ENCODE data around the gene NTM. TPM values are rescaled to one million over a fixed set of nuclear protein-coding genes. Genes with fewer than 3 reads are reported as not detected.

The NTM gene
- total RNA-seq, 2 donors from 2014 or later: not detected

- ATAC-seq (ENCODE audit: insufficient number of reproducible peaks, low FRiP score, low read depth) (no peak), DNase-seq (ENCODE audit: low spot score) (no peak)
- TF ChIP-seq, protein P1, sequence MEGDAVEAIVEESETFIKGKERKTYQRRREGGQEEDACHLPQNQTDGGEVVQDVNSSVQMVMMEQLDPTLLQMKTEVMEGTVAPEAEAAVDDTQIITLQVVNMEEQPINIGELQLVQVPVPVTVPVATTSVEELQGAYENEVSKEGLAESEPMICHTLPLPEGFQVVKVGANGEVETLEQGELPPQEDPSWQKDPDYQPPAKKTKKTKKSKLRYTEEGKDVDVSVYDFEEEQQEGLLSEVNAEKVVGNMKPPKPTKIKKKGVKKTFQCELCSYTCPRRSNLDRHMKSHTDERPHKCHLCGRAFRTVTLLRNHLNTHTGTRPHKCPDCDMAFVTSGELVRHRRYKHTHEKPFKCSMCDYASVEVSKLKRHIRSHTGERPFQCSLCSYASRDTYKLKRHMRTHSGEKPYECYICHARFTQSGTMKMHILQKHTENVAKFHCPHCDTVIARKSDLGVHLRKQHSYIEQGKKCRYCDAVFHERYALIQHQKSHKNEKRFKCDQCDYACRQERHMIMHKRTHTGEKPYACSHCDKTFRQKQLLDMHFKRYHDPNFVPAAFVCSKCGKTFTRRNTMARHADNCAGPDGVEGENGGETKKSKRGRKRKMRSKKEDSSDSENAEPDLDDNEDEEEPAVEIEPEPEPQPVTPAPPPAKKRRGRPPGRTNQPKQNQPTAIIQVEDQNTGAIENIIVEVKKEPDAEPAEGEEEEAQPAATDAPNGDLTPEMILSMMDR (IDR thresholded peaks at IDR 0.05): no peak
- H3K27ac ChIP-seq: no peak overlapping the region
- H3K27me3 ChIP-seq (replicated peaks; ENCODE audit: insufficient read depth): no peaks in the 10 kb centered on the region
- H3K4me3 ChIP-seq: no peak overlapping the region
- H3K36me3 ChIP-seq: no peaks in the 10 kb centered on the region
- peaks cover 0 to 3% of the 10 kb centered on the region in 2 donors for H3K4me1 ChIP-seq (ENCODE audit: control insufficient read depth in 1 of 2, low read depth in 2 of 2)
- no peaks in the 10 kb centered on the region for H3K9me3 ChIP-seq
These were observed 979.7 kb downstream of the NTM start for GRCh38 chr11:132349811-132350733.

DNA sequence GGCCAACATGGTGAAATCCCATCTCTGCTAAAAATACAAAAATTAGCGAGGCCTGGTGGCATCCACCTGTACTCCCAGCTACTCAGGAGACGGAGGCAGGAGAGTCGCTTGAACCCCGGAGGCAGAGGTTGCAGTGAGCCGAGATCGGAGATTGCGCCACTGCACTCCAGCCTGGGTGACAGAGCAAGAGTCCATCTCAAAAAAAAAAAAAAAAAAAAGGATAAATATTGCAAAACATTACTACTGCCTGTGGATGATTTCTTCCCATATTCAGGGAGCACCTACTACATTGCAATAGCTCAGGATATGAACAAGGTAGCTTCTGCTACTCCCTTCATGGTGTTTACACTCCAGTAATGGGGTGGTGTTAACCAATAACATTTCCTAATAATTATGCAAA, 980.6 kb downstream of the NTM start:
- ATAC-seq (ENCODE audit: insufficient number of reproducible peaks, low FRiP score, low read depth) (no peak), DNase-seq (ENCODE audit: low spot score) (no peak)
- Histone ChIP-seq H3K9me3 (no peaks in the 10 kb centered on the region), H3K27ac (no peak overlapping the region), H3K36me3 (no peaks in the 10 kb centered on the region), H3K4me3 (no peak overlapping the region), H3K4me1 (ENCODE audit: control insufficient read depth in 1 of 2, low read depth in 2 of 2) (peaks cover 0 to 3% of the 10 kb centered on the region in 2 donors), H3K27me3 (replicated peaks; ENCODE audit: insufficient read depth) (no peaks in the 10 kb centered on the region)
- TF ChIP-seq, protein P1 (IDR thresholded peaks at IDR 0.05): no peak

GRCh38 chr11:132352497-132352896, 982.1 kb downstream of the NTM start:
- Histone ChIP-seq H3K27me3 (replicated peaks; ENCODE audit: insufficient read depth) (no peaks in the 10 kb centered on the region), H3K36me3 (no peaks in the 10 kb centered on the region), H3K4me1 (ENCODE audit: control insufficient read depth in 1 of 2, low read depth in 2 of 2) (peaks cover 0 to 3% of the 10 kb centered on the region in 2 donors), H3K9me3 (no peaks in the 10 kb centered on the region), H3K4me3 (no peak overlapping the region), H3K27ac (no peak overlapping the region)
- no peak for DNase-seq (ENCODE audit: low spot score)
- TF ChIP-seq, protein P1 (IDR thresholded peaks at IDR 0.05): no peak
- no peak for ATAC-seq (ENCODE audit: insufficient number of reproducible peaks, low FRiP score, low read depth)

DNA sequence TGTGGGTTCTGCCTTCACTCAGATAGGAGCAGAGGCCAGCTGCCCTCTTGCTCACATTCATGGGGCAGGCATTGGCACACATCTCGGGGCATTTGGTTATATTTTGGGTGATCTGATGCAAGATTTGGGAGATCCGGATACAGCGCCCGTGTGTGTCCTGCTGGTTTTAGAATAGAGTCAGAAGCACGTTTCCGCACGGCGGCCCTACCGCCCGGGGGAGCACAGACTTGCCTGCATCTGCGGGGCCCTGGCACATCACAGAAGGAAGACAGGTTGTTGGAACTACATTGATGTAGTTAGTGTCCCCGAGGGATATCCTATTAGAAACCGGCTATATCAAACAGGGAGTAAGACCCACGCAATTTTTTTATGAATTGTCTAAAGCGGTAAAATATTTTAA, 982.8 kb downstream of the NTM start:
- no peak overlapping the region for H3K4me3 ChIP-seq
- TF ChIP-seq, protein P1 (IDR thresholded peaks at IDR 0.05): no peak
- no peaks in the 10 kb centered on the region for H3K27me3 ChIP-seq (replicated peaks; ENCODE audit: insufficient read depth)
- DNase-seq (ENCODE audit: low spot score) (no peak), ATAC-seq (ENCODE audit: insufficient number of reproducible peaks, low FRiP score, low read depth) (no peak)
- no peak overlapping the region for H3K27ac ChIP-seq
- H3K9me3 ChIP-seq: no peaks in the 10 kb centered on the region
- H3K36me3 ChIP-seq: no peaks in the 10 kb centered on the region
- peaks cover 0 to 3% of the 10 kb centered on the region in 2 donors for H3K4me1 ChIP-seq (ENCODE audit: control insufficient read depth in 1 of 2, low read depth in 2 of 2)

DNA sequence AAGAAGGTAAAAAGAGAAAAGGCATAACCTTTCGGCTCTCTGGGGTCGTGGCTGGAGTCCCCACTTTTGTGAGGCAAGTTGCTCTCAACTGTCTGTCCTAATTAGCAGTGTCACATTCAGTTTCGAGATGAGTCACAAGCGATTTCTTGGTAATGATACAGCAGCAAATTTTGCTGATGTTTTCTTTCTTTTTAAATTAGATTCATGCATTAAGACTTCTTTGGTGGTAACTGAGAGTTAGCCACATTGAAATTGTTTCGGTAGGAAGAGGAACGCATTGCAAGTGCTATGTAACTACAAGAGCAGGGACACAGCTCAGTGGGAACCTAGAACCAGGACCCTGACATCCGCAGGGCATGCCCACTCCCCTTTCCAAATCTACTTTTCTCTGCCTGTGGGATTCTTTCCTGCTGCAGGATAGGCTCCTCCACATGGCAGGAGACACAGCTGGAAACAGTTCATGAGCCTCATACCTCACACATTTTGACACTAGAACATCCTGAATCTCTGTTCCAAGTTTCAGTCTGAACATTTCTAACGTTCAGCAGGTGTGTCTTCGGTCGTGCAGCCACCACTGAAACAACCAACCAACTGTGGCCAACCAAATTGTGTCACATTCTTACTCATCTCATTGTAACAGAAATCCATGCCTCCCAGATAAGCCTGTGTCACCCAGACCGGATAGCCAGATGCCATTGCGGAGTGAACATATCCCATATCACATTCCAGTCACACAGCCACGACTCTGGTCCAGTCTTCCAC, 987.6 kb downstream of the NTM start:
- TF ChIP-seq, protein P1 (IDR thresholded peaks at IDR 0.05): no peak
- ATAC-seq (ENCODE audit: insufficient number of reproducible peaks, low FRiP score, low read depth): no peak

More for the DNA sequence above, 987.6 kb downstream of the NTM start:
- H3K4me3 ChIP-seq: no peak overlapping the region
- no peaks in the 10 kb centered on the region for H3K9me3 ChIP-seq
- no peaks in the 10 kb centered on the region for H3K36me3 ChIP-seq
- H3K27me3 ChIP-seq (replicated peaks; ENCODE audit: insufficient read depth): no peaks in the 10 kb centered on the region
- H3K4me1 ChIP-seq (ENCODE audit: control insufficient read depth in 1 of 2, low read depth in 2 of 2): no peaks in the 10 kb centered on the region
- no peak overlapping the region for H3K27ac ChIP-seq
- no peak for DNase-seq (ENCODE audit: low spot score)
